Left hindlimb (tissue), 1 donor: Measurements from ENCODE around the gene FNDC3A.
"Not testable (repeated sequence)": the region's sequence is repeated elsewhere in the genome, so short reads cannot be mapped to it uniquely, and the experiment has no call there.

ENCODE experiments used
- DNase-seq: peaks from one replicate; pipeline ENCODE4 v3.0.0-alpha.2; 2018

The FNDC3A gene

DNA sequence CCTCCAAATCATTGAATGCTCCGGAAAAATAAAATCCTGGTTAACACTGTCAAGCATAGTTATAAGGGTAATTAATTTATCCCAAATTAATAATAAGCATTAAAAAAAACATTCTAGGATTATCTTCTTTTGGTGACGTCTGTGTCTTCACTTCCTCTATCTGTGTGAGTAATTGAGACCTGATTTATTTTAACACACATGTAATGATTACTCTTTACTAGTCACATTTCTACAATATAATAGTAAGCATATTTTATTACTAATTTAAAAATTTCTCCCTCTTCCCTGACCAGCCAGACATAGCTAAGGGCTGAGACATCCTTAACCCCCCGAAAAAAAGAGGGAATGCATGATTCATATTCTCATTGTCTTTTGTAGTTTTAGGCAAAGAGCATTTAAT lies 2.3 kb downstream of the FNDC3A start:
- DNase-seq = no peak

DNA sequence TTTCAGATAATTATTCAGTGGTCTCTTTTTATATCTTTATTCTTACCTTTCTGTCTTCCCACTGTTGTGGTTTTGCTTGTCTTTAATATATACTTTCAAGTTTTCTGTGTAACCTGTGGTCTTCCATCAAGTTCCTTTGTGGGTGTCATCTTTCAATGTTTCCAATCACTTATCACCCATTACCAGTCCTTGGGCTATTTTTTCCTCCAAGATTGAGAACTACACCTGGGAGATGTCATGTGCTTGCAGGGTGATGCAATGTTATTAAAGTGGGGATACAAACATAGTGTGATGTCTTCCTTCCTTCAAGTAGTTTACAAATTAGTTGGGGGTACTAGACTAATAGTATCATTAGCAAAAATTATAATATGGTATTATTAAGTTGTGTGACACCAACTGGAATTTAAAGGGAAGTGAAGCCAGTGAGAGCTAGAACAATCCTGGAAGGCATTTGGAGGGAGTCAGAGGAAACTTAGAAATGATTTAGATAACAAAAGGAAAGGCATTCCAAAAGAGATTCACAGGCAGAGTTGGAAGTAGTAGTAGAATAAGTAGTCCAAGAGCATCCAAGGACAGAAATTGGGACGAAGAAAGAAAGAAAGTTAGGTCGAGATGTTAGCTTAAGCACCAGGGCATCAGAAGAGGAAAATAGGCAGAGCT lies 3.4 kb downstream of the FNDC3A start:
- DNase-seq = no peak

DNA sequence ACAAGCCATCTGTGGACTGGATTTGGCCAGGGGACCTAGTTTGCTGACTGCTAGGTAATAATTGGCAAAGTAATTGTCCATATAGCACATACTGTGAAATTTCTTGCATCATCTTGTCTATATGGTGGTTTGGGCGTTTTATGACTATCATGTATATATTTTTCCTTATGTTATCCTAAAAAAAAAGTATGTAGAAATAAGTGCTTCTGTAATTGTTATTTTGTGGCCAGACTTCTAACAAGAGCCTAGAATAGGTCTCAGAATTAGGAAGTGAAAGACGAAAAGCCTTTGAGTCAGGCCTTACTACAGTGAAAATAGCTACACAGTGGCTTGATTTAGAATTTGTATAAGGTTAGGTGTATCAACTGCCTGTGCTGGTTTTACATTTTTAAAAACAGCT lies 4.2 kb downstream of the FNDC3A start:
- DNase-seq = no peak

DNA sequence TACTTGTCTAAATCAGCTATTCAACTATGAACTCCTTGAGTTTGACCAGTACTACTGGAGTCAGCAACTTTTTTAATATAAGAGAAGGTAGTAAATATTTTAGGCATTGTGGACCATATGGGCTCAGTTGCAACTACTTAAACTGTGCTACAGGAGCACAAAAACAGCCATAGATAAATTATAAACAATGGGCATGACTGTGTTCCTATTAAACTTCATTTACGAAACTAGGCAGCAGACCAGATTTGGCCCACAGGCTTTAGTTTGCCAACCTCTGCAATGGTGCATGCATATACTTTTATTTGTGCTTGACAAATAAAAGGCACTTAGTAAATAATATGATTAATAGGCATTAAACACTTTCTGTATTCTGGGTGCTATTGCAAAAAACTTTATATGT lies 7.6 kb downstream of the FNDC3A start:
- DNase-seq = no peak

DNA sequence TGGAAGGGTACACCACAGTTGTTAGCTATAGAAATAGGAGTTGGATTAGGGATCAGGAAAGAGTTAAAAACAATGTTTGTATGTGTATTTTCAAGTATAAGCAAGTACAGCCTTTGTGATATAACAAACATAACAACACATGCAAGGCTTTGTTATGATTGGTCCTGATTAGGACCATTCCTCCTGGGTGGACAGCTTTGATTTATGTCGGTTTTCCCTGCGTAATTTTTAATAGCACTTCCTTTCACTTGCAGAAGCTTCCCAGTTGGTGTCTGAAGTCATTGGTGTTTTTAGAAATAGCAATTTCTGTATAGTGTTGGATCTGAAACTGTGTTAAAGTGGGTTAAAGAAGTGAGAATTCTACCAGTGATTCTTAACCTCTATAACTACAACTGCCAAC lies 10.0 kb downstream of the FNDC3A start:
- DNase-seq = no peak

DNA sequence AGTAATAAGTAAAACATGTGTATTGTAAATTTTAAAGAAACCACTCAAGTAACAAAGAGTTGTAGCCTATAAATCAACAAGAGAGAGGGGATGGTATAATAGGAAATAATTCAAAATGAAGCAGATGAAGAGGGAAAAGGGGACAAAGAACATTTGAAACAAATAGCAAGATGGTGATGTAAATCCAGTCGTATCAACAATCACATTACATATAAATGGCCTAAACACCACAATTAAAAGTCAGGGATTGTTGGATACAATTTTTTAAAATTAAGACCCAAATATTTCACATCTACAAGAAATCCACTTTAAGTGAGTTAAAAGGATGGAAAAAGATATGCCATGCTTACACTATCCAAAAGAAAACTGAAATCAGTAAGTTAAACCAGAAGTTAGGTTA lies 15.2 kb downstream of the FNDC3A start:
- DNase-seq = no peak

DNA sequence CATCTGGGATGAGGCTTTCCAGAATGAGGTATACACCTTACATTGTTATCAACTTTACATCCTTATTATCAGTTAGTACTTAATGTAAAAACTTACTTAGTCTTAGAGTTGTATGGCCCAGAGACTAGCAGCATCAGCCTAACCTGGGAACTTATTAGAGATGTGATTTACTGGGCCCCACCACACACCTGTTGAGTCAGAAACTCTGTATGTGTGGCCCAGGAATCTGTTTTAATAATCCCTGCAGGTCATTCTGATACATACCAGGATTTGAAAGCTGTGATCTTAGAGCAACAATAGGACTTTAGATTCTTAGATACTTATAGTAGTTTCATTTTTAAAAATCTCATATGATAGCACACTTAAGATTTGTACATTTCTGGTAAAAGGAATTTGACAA lies 17.4 kb downstream of the FNDC3A start:
- DNase-seq = no peak

DNA sequence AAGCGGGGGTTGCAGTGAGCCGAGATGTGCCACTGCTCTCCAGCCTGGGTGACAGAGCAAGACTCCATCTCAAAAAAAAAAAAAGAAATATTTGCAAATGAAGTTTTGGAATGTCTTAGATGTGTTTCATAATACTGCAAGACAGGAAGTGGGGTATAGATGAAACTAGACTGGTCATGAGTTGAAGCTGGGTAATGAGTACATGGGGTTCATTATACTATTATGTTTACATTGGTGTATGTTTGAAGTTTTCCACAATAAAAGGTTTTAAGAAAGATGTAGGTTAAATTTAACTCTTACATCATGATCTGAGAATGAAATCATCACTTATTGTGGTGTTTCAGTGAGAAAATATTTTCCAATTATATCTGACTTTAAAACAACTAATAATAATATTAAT lies 19.0 kb downstream of the FNDC3A start:
- no peak for DNase-seq

DNA sequence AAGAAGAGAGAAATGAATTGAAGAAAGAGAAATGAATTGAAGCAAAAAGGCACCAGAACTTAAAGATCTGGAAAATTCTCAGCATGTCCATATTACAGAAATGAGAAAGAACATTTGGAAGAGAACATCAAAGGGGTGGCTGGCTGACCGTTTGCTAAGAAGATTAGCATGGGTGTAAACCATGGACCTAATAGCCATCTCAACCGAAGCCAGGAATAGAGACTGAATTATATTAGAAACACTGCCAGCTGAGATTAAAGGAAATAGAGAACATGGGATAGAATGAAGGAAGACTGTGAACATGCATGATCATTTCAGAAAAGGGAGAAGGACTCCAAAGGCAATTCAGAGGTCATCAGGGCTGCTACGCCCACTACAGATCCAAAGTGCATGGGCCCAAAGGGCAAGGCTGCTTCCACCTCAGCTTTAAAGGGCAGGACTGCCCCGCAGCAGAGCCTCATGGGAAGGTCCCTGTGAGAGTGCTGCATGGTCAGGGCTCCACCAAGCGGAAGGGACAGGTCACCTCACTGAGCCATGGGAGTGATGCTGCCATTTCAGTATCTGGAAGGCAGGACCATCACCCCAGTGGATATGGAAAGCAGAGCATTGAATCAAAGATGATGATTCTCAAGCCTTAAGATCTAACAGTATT lies 23.1 kb downstream of the FNDC3A start:
- no peak for DNase-seq

DNA sequence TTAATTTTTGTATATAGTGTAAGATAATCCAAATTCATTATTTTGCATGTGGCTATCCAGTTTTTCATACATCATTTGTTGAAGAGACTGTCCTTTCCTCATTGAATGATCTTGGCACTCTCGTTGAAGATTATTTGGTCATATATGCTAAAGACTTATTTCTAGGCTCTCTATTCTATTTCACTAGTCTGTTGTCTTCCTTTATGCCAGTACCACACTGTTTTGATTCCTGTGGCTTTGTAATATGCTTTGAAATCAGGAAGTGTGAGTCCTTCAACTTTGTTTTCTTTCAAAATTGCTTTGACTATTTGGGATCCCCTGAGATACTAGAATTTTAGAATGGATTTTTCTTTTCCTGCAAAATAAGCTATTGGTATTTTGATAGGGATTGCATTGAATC lies 24.5 kb downstream of the FNDC3A start:
- DNase-seq = no peak

DNA sequence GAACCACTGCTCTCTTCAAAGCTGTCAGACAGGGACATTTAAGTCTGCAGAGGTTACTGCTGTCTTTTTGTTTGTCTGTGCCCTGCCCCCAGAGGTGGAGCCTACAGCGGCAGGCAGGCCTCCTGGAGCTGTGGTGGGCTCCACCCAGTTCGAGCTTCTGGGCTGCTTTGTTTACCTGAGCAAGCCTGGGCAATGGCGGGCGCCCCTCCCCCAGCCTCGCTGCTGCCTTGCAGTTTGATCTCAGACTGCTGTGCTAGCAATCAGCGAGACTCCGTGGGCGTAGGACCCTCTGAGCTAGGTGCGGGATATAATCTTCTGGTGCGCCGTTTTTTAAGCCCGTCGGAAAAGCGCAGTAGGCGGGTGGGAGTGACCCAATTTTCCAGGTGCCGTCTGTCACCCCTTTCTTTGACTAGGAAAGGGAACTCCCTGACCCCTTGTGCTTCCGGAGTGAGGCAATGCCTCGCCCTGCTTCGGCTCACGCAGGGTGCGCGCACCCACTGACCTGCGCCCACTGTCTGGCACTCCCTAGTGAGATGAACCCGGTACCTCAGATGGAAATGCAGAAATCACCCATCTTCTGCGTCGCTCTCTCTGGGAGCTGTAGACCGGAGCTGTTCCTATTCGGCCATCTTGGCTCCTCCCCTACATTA lies 43.4 kb downstream of the FNDC3A start:
- DNase-seq = not testable (repeated sequence)

DNA sequence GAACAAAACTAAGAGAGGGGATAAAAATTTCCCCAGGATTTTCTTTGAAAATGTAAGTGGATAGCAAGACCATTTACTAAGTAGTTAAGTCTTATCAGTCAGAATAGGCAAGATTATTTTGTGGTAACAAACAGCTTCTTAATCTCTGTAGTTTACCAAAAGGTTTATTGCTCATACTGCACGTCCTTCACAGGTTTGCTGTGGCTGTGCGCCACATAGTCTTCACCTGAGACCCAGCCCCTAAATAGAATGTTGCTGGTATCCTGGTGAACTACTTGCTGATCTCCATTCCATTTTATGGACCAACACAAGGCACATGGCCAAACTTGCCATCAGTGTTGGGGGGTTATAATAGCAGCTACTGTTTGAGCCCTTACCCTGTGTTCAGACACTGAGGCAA lies 44.6 kb downstream of the FNDC3A start:
- DNase-seq = no peak

DNA sequence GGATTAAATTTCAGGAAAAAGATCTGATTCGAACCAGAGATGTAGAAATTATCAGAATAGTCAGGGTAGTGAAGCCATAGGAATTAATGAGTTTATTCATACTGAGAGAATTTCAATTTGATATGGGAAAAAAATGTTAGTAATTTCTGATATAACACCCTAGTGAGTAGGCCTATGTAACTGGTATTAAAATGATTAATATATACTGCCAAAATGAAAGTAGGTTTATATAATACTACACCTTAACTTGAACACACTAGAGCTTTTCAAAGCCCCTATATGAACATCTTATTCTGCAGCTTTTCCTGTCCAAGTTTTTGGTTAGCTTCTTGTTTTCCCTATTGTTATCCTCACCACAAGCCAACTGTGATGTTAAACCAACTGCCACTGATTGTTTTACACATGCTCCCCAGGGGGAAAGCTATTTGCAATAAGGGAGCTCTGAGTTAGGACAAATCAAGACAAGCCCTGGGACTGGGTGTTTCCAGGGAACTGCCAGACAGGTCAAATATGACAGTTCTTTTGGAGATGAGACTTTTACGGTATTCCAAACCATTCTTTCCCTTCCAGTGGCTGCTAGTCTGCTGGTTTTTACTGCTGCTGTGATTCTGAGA lies 45.3 kb downstream of the FNDC3A start:
- no peak for DNase-seq

DNA sequence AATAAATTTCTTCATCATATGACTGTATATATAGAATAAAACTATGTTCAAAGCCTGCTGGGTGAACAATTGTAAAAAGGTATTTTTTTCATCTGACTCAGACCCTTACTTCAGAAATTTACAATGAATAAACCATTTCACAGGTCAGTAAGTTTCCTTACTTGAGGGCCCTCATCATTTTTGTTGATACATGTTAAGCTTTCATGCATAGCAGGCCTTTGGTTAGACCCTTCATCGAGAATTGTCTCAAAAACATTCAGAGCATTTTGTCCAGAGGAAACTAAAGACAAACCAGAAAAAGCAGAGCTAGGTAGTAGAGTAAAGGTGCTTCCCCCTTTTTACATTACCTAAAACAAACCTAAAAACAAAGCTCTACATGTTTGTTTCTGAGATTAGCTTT lies 46.2 kb downstream of the FNDC3A start:
- no peak for DNase-seq

DNA sequence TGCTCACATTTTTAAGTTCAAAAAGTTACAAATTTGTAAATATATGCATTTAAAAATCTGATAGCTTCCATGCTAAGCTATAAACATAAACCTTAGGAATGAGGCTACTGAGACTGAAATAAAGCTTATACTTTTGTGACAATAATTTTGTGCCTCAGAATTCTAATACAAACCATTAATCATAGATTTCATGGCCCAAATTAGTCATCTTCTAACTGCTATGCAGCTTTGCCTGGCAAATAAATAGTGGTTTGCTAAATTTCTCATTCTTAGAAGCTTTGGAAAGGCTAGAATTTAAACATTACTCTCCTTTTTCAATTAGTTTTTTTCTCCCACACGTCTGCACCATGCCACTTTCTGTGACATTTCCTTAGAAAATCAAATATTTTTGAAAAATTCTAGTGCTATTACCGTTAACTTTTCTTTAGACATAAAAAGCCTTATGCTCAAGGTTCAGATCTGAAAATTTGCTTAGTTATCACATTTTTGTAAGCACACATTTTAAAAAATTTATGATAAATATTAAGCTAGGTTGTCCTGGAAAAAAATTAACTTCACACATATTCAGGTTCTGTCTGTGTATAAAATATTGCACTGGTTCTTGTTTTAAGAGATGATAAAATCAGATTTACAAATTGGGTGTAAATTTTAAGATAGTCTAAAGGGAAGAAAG lies 46.9 kb downstream of the FNDC3A start:
- DNase-seq = no peak

DNA sequence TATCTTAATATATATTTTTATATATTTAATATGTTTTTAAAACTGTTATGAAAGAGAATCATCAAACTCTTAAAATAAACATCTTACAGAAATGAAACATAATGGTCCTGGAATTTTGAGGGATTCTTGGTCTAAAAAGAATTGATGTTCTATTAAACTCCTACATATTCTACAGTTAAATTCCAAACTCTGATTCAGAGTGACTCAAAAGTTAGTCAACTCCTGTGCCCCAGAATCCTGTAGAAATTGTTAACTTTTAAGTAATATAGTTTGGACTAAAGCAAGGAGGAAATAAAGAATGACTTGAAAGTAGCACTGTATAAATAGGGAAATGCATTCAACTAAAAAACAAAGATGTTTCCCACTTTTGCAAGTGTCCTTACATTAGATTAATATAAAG lies 47.7 kb downstream of the FNDC3A start:
- no peak for DNase-seq

DNA sequence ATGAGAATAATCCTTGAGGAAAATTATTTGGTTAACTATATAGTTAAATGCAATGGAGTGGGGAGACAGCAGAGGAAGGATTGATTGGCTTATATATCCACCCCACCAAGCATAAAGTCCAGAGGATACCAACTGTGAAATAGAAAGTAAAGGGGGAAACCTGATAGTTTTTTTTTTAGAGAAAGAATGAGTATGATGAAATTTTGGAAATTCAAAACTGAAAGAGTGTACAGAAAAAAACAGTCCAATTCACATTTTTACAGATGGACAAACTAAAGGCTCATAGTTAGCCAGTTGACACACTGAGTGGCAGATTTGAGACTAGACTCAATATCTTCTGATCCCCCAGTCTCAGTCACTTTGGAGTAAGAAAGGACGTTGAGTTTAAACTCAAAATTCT lies 51.1 kb downstream of the FNDC3A start:
- no peak for DNase-seq

DNA sequence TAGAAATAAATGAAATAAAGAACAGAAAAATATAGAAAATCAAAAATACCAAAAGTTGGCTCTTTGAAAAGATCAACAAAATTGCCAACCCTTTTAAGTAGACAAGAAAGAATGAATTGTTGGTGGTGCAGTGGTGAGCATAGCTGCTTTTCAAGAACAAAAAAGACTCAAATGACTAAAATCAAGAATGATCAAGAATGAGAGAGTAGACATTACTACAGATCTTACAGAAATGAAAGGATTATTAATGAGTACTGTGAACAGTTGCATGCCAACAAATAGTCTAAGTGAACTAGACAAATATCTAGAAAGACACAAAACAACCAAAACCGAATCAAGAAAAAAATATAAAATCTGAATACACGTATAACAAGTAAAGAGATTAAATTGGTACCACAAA lies 53.9 kb downstream of the FNDC3A start:
- no peak for DNase-seq

DNA sequence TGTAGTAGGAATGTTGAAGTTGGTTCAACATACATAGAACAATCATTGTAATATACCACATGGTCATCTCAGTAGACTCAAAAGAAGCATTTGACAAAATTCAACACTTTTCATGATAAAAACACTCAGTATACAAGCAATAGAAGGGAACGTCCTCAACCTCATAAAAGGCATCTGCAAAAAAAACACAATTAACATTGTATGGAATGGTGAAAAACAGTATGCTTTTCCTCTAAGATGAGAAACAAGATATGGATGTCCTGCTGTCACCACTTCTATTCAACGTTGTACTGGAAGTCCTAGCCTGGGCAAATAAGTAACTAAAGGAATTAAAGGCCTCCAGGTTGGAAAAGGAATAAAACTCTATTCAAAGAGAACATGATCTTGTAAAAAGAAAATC lies 54.5 kb downstream of the FNDC3A start:
- DNase-seq = no peak

DNA sequence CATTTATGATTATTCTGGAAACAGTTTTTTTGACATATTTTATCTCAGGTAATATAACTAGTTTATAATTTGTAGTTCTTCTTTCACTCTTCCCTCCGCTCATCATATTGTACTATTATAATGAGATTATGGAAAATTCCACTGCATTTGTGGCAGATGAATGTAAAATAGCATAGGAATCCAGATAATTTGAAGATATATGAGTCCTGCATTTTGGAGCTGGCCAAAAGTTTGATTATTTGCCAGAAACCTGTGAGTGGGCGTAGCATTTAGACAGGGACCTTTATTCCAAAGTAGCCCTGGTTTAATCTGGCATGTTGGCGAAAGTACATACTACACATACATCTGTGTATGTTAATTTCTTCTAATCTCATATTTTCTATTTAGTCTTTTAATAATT lies 65.2 kb downstream of the FNDC3A start:
- no peak for DNase-seq

DNA sequence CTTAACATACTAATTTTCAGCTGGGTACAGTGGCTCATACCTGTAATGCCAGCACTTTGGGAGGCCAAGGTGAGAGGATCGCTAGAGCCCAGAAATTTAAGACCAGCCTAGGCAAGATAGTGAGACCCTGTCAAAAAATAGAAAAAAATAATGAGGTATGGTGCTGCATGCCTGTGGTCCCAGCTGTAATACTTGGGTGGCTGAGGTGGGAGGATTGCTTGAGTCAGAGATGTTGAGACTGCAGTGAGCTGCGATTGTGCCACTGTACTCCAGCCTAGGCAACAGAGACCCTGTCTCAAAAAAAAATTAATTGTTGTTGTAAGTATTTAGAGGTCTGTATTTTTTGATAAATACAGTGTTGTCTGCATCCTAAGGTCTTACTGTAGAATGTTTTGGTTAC lies 66.8 kb downstream of the FNDC3A start:
- no peak for DNase-seq

DNA sequence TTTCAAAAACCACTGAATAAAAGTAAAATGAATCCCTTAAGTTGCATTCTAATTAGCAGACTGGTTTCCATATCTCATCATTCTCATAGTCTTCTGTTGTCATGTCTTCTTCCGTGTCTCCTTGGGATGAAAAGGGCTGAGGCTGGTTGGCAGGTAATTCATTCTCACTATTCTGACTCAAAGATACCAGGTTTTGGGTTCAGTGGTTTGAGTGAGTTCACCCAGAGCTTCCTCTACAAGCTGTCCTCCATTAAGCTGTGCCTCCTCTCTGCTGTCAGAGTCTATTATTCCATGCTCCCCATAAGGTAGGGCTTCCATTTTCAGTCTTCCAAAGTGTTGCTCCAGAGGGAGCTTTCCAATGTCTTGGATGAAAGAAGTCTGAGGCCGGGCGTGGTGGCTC lies 68.3 kb downstream of the FNDC3A start:
- no peak for DNase-seq

DNA sequence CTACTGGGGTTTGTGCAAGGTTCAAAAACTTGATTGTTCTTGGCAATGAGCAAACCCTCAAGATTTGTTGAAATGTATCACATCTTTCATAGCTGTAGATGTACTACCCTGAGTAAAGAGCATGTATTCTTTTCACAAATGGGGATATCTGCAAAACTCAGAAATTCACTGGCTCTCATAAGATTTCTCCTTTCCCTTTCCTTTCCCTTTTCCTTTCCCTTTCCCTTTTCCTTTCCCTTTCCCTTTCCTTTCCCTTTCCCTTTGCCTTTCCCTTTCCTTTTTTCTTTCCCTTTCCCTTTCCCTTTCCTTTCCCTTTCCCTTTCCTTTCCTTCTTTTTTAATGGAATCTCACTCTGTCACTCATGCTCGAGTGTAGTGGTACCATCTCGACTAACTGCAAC lies 69.1 kb downstream of the FNDC3A start:
- no peak for DNase-seq

DNA sequence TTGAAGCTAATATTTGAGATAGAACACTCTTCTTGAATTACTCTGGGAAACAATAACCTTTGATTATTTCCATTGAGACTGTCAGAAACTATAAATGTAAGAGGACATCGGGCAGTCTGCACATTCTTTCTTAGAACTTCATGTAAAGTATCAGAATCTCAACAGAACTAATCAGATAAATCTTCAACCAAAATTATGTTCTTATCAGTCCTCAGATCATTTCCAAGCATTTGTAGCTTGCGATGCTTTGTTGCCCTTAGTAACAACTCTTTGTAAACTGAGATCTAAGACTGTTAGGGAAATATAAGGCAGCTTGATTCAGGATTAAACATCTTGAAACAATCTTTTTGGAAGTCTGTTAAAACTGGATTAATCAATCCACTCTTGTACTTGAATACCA lies 70.3 kb downstream of the FNDC3A start:
- no peak for DNase-seq
